Posterior vena cava (tissue), 2 donors: ENCODE data around the gene CPNE4. TPM values are rescaled to one million over a fixed set of nuclear protein-coding genes. Genes with fewer than 3 reads are reported as not detected.
"Not testable (repeated sequence)": the region's sequence is repeated elsewhere in the genome, so short reads cannot be mapped to it uniquely, and the experiment has no call there.

Source experiments
- DNase-seq: peaks from one replicate; pipeline ENCODE4 v3.0.0-alpha.2; 2020; ENCODE audit warnings: low spot score
- intact Hi-C, 2 donors: fragments of 100-400 bp; cut with DNase I; formaldehyde crosslinking; loops; one replicate each; pipeline versions ENCODE4 v1.14.1 to v1.14.2; 2022 to 2023
- total RNA-seq, 2 donors: library from RNA; stranded (reverse); fragmentation: NEBNext Ultra II Directional; extraction: Animal tissue kit (Norgen Biotek cat#: 25700); gene quantifications; one replicate each; pipeline ENCODE4 v1.2.1, GENCODE V29; 2021
- donor health status: DM: yes; HTN: yes; CAD: no.
- donor health status: DM: yes; HTN: yes; CAD: no.

Gene CPNE4
- total RNA-seq, 2 donors from 2014 or later, result not detected

DNA sequence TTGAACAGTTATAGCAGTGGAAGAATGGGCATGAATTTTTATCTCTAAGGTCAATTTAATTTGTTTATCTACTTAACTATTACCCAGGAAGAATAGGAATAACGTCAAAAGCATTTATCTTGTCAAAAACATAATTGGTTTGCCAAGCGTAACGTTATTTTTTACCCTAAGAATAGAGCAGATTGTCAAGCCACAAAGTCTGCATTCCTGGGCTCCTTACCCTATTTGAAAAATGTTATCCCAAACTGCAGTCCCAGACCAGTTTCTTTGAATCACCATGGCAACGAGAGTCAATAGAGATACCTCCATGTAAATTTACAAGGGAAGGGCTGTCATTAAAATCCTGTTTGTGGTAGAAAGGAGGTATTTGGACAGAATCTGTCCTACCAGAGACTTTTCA lies 61.1 kb downstream of the CPNE4 start:
- no peak for DNase-seq
- intact Hi-C loops, result no loop called here

DNA sequence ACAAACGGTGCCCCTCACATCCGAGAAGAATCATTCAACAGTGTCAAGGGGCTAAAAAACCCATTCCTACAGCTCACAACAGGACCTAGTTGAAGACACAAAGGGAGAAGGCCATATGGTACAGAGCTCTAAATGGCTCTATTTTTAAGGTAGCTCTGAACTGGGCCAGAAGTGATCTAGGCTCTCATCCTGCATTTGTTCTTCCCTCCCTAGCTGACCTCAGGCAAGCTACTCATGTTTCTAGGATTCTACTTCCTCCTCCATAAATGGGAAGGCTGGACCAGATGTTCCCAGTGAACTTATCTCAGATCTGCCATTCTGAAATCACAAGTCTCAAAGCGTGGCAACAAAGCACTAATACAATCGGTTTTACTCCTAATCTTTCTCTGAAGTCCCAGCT lies 62.3 kb downstream of the CPNE4 start:
- intact Hi-C loops, result no loop called here
- DNase-seq, result no peak

DNA sequence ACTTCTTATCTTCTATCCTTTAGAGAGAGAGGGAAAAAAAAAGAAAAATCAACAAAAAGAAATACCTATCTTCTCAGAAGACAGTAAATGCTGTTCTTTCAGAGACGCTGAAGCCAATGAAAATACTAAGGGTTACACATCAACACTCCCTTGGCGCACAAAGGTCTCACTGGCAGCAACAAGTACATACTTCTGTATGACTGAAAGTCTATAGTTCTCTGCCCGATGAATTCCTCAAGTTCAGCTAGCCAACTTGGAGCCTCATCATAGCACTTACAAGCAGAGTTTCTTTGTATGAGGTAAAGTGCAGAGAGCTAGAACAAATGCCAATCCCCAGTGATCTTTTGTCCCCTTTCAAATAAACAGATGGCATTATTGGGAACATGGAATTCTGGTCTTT lies 62.7 kb downstream of the CPNE4 start:
- DNase-seq, result no peak
- intact Hi-C loops, result no loop called here

DNA sequence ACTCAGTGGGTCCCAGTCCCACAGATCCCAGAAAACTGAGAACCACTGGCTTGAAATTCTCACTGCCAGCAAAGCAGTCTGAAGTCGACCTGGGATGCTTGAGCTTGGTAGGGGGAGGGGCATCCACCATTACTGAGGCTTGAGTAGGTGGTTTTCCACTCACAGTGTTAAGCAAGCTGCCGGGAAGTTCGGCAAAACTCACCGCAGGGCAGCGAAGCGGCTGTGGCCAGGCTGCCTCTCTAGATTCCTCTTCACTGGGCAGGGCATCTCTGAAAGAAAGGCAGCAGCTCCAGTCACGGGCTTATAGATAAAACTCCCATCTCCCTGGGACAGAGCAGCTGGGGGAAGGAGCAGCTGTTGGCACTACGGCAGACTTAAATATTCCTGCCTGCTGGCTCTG lies 71.4 kb downstream of the CPNE4 start:
- intact Hi-C loops, result not testable (repeated sequence)

DNA sequence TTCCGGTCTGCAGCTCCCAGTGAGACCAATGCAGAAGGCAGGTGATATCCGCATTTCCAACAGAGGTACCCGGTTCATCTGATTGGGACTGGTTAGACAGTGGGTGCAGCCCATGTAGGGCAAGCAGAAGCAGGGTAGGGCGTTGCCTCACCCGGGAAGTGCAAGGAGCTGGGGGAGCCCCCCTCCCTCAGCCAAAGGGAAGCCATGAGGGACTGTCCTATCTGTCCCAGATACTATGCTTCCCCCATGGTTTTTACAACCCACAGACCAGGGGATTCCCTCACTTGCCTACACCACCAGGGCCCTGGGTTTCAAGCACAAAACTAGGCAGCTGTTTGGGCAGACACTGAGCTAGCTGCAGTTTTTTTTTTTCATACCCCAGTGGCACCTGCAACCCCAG lies 71.8 kb downstream of the CPNE4 start:
- no peak for DNase-seq
- intact Hi-C loops, result no loop called here

More for the DNA sequence above, 71.4 kb downstream of the CPNE4 start:
- not testable (repeated sequence) for DNase-seq

DNA sequence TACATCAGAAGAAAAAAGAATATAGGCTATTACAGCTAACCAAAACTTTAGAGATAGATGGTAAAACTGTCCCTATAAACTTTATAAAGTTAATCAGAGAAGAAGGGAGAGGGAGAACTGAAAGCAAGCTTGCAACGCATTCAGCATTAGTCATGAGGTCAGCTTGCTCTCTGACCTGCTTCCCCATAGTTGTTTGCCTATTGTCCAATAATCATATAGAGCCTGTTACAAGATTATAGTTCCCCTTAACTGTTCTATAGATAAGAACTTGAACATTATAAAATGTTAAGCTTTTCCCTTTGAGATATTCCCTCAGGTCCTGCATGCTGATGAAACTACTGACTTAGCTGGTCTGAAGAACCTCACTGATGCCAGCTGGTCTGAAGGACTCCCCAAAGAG lies 74.5 kb downstream of the CPNE4 start:
- intact Hi-C loops, result no loop called here
- DNase-seq, result no peak

DNA sequence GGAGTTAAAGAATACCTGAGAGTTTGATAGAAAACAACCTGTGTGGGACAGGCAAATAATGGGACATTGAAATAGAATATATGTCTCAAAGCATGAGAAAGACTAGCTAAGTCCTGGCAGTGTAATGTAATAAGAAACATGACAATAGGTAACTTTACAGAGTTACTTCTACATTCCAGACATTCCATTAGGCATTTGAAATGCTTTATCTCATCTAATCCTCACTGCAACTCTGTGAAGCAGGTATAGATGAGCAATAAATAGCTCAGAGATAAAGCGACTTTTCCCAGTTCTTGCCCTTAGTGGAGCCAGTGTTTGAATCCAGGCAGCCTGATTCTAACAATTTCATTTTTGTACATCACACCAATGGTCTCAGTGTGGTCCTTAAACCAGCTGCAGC lies 76.8 kb downstream of the CPNE4 start:
- intact Hi-C loops, result no loop called here
- no peak for DNase-seq

DNA sequence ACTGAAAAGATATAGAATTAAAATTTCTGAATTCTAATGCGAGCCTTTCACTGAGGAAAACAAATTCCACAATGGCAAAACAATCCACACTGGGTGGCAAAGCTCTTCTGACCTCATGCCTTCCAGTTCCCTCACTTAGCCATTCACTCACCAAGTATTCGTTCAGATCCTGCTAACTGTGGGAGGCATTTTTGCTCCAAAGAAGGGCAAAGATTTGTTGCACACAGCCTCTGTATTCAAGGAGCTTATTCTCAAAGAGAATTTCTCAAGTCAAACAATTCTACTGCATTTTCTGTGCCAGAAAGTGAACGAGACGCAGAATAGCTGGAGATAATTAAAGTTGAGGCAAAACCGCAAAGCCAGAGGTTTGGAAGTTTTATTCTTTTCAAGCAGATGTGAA lies 77.3 kb downstream of the CPNE4 start:
- intact Hi-C loops, result no loop called here
- no peak for DNase-seq

DNA sequence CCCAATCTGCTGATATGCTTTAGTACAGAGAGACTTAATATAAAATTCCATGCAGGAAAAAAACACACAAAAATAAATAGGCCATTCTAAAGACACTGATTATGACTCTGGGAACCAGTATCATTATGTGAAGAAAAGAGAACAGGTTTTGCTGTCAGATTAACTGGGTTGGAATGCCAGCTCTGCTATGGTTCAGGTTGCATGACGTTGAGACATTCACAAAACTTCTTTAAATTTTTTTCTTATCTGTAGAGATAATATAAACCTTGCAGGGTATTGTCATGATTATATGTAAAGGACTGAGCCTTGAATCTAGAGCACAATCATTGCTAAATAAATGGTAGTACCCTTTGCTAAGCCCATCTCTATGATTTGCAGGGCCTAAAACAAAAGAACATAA lies 86.0 kb downstream of the CPNE4 start:
- intact Hi-C loops, result no loop called here

DNA sequence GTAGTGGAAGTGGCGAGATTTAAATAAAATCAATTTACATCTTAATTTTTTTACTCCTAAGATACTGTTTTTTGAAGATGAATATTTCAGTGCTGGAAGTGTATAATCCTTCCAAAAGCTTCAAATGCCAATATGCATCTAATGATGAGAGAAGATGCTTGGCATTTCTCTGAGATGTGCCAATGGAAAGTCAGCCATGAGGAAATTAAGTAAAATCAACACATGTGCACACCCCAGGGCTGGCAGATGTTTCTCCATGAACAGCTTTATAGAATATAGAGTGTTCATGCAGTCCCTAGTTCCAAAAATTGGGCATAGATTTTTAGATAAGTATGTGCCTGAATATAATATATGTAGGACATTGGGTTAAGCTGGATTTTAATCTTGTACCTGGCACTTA lies 90.1 kb downstream of the CPNE4 start:
- no peak for DNase-seq
- intact Hi-C loops, result no loop called here

More for the DNA sequence above, 86.0 kb downstream of the CPNE4 start:
- DNase-seq, result no peak

DNA sequence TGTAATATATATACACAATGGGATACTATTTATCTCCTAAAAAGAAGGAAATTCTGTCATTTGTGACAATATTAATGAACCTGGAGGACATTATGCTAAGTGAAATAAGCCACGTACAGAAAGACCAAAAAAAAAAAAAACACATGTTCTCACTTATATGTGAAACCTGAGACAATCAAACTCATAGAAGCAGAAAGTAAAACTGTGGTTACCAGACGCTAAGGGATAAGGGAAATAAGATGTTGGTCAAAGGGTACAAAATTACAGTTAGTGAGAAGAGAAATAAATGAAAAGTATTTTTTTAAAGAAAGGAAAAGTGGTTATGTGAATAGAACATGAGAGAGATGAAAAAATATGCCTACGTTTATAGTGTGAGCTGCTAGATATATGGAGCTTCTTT lies 101.1 kb downstream of the CPNE4 start:
- intact Hi-C loops, result no loop called here

DNA sequence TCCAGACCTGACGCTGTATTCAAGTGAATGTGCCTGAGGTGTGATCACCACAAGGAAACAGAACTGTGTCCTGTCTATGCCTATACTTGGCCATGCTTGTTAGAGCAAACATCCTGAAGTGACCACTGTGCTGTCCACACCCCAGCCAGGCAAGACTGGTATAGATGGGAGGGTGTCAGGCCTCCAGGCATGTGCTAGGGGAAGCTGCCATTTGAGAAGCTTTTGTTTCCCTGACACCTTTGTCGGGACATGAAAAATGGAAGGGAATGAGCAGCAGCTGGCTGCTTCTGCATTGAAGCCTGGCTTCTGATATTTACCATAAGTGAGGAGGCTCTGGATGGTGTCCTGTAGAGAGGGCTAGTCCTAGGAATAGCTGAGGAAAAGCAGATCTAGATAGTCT lies 106.2 kb downstream of the CPNE4 start:
- intact Hi-C loops, result no loop called here
- DNase-seq, result no peak

More for the DNA sequence above, 101.1 kb downstream of the CPNE4 start:
- DNase-seq, result no peak

DNA sequence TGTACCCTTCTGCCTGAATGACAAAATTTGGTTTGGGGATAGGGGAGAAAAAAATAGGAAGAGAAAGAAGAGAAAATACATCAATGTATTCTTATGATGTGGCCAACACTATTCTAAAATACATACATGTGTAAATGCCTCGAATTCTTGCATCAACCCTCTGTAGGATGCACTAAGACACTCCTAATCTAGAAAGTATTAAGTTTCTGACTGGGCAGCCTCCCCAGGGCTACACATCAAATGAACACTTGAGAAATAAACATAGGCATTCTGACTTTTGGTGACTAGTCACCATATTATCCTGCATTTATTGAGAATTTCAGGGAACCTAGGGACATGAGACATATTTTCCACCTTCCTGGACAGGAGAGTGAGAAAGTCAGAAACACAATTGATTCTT lies 109.2 kb downstream of the CPNE4 start:
- no peak for DNase-seq
- intact Hi-C loops, result no loop called here

DNA sequence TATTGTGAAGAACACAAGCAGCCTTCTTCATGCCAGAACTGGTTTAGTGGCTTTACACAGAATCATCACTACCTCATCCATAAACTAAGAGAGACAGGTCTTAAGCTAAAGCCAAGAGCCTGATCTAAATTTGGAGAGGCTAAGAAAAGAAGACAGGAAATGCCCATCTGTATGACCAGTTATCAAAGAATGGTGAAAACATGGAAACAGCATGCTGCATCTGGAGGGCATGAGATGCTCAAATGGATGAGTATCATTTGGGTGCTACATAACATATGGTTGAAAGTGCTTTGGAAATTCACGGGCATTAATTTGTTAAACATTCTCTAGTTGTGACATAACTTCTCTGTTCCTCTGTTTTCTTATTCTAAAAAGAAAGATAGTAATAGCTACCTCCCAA lies 112.5 kb downstream of the CPNE4 start:
- intact Hi-C loops, result no loop called here
- no peak for DNase-seq

DNA sequence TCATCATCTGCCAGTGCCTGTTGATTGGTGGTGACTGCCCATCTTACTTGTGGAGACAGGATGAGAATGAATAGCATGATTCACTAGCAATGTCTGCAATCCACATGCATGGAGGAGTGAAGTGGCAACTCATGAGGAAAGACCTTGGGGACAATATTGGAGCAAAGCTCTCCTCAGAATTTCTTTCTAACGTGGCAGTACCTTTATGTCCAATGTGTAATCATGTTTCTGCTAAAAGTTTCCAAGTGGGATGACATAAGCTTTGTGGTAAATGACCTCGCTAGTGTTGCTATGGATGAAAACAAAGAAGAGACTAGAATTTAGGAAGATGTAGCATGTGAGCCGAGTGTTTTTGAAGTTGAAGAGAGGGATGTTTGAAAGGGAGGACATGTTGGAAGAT lies 117.8 kb downstream of the CPNE4 start:
- DNase-seq, result no peak
- intact Hi-C loops, result no loop called here

DNA sequence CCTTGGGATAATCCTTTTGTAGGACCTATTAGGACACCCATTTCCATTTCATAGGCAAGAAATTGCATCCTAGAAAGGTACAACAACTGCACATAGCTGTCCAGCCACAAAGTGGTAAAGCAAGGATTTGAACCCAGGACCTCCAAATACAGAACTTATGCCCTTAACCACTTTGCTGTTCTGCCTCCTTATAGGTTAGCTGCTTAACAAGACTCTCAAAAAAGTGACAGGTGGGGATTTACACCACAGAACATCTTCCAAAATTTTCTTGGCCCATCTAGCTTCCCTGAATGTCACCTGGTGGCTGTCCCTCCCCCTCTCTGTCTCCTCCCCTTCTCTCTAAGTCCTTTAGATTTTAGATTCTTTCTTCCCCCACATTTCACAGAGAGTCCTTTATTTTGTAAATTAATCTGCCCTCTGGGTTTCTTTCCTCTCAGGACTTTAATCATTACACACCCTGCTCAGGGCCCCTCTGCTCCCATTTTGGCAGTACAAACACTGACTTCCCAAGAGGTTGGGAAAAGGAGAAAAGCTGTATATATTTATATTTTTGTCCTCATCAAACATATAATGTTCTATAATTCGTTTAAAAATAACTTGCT lies 120.6 kb downstream of the CPNE4 start:
- no peak for DNase-seq
- intact Hi-C loops, result no loop called here

DNA sequence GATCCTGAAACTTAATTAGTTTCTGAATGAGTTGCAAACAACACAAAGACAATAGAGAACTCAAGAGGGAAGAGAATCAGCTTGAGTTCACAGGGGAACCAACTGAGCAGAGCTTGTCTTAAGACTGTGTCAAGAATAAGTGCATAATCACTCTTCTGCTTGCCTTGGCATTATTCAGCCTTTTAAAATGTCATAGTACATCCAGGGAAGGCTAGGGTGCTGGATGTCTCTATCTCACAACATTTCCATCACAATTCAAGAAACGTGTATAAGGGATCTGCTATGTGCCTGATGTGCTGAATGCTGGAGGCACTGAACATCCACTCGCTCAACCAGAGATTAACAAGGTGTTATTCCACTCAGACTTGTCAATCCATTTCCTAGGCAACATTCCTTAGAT lies 122.6 kb downstream of the CPNE4 start:
- DNase-seq, result no peak
- intact Hi-C loops, result no loop called here

DNA sequence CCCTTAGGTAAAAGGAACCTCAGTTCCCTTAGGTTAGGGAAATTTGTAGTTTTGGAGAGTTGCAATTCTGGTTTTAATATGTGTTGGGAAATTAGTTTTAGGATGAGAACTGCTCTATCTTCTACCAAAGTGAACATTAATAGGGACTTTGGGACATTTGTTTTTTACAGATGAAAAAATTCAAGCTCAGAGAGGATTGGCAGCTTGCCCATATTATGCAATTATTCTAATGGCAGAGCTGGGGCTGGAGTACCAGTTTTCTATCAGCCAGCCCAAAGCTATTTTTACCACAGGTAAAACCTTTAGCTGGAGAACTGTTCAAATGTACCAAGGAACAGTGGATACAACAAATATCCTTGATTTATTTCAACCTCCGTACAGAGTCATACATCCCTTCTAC lies 127.0 kb downstream of the CPNE4 start:
- no peak for DNase-seq
- intact Hi-C loops, result no loop called here

DNA sequence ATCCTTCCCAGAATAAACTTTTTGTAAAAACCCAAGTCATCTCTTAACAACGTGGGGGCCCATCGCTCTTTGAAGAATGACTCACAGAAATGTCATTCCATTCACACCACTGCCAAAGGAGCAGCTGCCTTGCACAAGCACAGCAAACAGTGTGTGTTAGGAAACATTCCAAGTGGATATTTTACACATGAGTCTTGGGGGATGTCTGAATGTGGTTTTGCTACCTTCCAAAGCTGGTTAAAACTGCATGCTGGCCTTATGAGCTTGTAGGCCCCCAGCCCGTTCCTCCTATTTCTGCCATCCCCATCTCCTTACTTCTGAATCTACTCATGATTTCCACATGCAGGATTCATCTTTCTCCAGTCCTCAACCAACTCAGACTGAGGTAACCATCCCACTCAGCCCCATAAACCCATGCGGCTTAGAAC lies 130.8 kb downstream of the CPNE4 start:
- no peak for DNase-seq

DNA sequence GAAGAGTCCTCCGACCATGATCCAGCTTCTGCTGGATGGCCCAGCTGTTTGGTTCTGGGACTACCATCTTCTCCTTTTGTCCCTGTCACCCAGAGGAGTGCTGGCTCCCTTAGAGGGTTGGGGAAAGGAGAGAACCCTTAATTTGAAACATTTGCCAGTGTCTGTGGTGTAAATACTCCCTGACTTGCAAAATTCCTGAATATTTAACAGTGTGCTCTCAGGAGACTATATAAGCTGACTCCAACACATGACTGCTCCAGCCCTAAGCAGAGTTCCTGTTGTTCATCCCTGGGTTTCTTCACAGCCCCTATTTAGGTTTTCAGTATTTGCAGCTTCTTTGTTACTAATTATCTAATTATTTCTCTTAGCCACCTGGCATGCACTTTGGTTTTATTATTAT lies 133.1 kb downstream of the CPNE4 start:
- intact Hi-C loops, result no loop called here
- DNase-seq, result no peak

More for the DNA sequence above, 130.8 kb downstream of the CPNE4 start:
- intact Hi-C loops, result no loop called here

DNA sequence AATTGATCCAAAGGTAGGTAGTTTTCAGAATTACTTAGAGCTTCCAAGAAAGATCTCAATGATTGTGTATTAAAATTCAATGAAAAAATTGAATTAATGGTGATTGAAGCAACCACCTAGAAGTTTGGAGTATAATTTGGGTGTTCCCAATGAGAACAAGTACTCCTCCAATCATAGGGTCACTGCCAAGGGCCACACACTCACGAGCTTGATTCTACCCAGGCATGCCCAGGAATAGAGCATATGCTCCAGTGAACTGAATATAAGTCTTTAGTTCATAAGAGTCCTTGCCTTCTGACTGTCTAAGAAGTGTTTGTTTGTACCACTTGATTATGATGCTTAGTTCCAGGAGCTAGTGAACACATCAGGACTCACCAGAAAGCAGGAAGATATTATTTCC lies 133.9 kb downstream of the CPNE4 start:
- DNase-seq, result no peak
- intact Hi-C loops, result no loop called here

DNA sequence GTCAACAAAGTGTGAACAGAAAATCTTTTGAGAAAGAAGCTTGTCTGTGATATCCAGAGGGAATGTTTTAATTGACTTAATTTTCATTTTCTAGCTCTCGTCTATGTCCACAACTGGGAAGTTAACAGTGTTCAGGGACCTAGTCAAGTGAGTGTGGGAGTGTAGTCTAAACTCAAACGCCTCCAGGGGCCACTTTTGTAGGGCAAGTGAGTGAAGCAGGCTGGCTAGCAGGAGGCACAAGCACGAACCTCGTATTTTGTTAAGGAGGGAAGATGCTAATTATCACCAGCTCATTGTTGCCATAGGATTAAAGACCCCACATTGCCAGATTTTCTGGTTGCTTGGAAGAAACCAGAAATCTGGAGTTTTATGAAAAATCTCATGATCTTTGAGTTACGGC lies 135.8 kb downstream of the CPNE4 start:
- DNase-seq, result no peak
- intact Hi-C loops, result no loop called here
